ENCODE results near the gene TULP4. TPM values are rescaled to one million over a fixed set of nuclear protein-coding genes. Genes with fewer than 3 reads are reported as not detected.

TULP4 gene
- total RNA-seq, 1 experiment from 2014 or later, result 105 TPM

DNA sequence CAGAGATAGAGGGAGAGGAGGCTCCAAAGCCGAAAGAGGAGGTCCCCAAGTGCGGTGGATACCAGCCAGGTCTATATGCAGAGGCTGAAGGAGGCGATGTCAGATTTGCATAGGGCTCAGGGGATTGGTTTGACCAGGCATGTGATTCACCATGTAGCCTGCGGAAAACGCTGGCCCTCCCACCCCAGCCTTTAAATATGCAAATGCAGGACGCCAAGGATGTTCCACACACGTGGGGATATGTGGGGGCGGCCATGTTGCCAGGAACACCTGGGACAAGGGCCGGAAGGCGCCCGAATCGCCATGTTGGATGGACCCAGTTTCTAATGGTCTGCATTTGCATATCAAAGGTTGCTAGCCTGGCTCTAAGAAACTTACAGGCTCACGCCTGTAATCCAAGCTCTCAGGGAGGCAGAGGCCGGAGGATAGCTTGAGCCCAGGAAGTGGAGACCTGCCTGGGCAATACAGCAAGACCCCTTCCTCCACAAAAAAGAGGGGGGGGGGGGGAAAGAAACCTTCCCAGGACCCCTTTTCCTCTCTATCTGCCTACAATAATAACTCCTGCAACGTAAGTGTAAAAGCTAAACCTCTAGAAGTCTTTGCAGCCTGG is 110.5 kb downstream of the TULP4 start:
- intact Hi-C loops (cut with micrococcal nuclease; ENCODE audit: unreplicated experiment), result no loop called here
- Mint-ChIP-seq H3K27ac (ENCODE audit: unreplicated experiment) (no peak overlapping the region), H3K36me3 (ENCODE audit: insufficient read depth, unreplicated experiment) (peaks cover 6% of the 10 kb centered on the region), H3K4me3 (ENCODE audit: low read depth, unreplicated experiment) (no peak overlapping the region), H3K9me3 (ENCODE audit: low read depth, unreplicated experiment) (peaks cover 2% of the 10 kb centered on the region), H3K27me3 (ENCODE audit: unreplicated experiment) (no peaks in the 10 kb centered on the region), H3K4me1 (ENCODE audit: low read depth, unreplicated experiment) (peaks cover 7% of the 10 kb centered on the region)
- no peak for DNase-seq
- BruUV-seq (replicated peaks), result no TSS peak
- TF ChIP-seq, protein P1, sequence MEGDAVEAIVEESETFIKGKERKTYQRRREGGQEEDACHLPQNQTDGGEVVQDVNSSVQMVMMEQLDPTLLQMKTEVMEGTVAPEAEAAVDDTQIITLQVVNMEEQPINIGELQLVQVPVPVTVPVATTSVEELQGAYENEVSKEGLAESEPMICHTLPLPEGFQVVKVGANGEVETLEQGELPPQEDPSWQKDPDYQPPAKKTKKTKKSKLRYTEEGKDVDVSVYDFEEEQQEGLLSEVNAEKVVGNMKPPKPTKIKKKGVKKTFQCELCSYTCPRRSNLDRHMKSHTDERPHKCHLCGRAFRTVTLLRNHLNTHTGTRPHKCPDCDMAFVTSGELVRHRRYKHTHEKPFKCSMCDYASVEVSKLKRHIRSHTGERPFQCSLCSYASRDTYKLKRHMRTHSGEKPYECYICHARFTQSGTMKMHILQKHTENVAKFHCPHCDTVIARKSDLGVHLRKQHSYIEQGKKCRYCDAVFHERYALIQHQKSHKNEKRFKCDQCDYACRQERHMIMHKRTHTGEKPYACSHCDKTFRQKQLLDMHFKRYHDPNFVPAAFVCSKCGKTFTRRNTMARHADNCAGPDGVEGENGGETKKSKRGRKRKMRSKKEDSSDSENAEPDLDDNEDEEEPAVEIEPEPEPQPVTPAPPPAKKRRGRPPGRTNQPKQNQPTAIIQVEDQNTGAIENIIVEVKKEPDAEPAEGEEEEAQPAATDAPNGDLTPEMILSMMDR (IDR thresholded peaks at IDR 0.05; ENCODE audit: unreplicated experiment), result no peak
- CTCF ChIA-PET, result no interaction called here

DNA sequence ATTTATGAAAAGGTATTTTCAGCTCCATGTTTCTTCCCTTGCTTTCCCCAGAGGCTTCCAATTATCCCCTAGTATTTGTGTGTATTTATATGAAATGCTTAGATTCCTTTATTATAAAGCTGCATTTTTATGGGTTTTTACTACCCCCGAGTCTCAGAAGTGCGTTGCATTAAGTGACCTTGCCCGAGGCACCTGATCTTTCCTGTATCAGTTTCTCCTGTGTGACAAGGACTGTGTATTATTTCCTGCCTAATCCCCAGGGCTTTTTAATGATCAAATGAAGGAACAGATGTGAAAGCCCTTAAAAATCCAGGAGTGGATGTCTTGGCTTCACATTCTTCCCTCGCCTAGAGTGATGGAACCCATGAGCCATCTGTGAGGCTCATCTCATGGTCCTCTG is 118.8 kb downstream of the TULP4 start:
- H3K27ac Mint-ChIP-seq (ENCODE audit: unreplicated experiment), result no peak overlapping the region

DNA sequence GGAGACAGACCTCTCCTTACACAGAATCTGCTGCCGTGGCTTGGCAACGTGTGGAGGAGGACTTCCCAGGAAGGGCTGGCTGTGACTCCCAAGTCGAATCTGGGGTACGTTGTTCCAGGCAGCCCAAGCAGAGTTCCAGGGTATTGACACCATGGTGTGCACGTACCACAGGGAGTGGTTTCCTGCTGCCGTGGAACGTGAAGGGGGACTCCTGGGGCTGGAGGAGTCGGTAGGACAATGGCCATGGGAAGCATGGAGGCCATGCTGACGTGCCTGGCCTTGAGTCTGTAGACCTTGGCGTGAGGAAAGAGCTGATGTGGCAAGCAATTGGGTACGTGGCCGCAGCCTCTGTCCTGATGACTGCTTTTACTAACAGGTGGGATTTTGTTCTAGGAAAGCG is 119.3 kb downstream of the TULP4 start:
- no peaks in the 10 kb centered on the region for H3K27me3 Mint-ChIP-seq (ENCODE audit: unreplicated experiment)
- intact Hi-C loops (cut with micrococcal nuclease; ENCODE audit: unreplicated experiment), result no loop called here
- TF ChIP-seq, protein P1 (IDR thresholded peaks at IDR 0.05; ENCODE audit: unreplicated experiment), result no peak
- H3K36me3 Mint-ChIP-seq (ENCODE audit: insufficient read depth, unreplicated experiment), result peaks cover 5% of the 10 kb centered on the region
- BruUV-seq (replicated peaks), result no TSS peak
- H3K9me3 Mint-ChIP-seq (ENCODE audit: low read depth, unreplicated experiment), result no peaks in the 10 kb centered on the region
- CTCF ChIA-PET, result no interaction called here
- DNase-seq, result no peak
- H3K4me3 Mint-ChIP-seq (ENCODE audit: low read depth, unreplicated experiment), result no peak overlapping the region
- H3K27ac Mint-ChIP-seq (ENCODE audit: unreplicated experiment), result no peak overlapping the region
- H3K4me1 Mint-ChIP-seq (ENCODE audit: low read depth, unreplicated experiment), result no peaks in the 10 kb centered on the region

More for the DNA sequence above, 118.8 kb downstream of the TULP4 start:
- Mint-ChIP-seq H3K4me3 (ENCODE audit: low read depth, unreplicated experiment) (no peak overlapping the region), H3K4me1 (ENCODE audit: low read depth, unreplicated experiment) (no peaks in the 10 kb centered on the region), H3K36me3 (ENCODE audit: insufficient read depth, unreplicated experiment) (peaks cover 5% of the 10 kb centered on the region), H3K27me3 (ENCODE audit: unreplicated experiment) (no peaks in the 10 kb centered on the region), H3K9me3 (ENCODE audit: low read depth, unreplicated experiment) (no peaks in the 10 kb centered on the region)
- CTCF ChIA-PET, result no interaction called here
- intact Hi-C loops (cut with micrococcal nuclease; ENCODE audit: unreplicated experiment), result no loop called here
- BruUV-seq (replicated peaks), result no TSS peak
- DNase-seq, result no peak
- TF ChIP-seq, protein P1 (IDR thresholded peaks at IDR 0.05; ENCODE audit: unreplicated experiment), result no peak

DNA sequence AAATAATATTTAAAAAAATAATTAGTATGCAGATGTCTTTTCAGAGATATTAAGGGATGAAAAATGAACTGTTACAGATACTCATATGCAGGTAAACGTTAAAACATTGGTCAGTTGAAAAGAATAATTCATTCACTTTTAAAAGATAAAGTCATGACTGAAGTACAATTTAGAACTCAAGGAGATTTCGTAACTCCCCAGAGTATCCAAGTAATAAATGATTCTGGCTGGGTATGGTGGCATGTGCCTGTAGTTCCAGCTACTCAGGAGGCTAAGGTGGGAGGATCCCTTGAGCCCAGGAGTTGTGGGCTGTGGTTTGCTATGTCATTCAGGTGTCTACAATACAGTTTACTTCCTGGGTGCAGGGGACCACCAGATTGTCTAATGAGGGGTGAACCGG is 125.3 kb downstream of the TULP4 start:
- peaks cover 5% of the 10 kb centered on the region for H3K36me3 Mint-ChIP-seq (ENCODE audit: insufficient read depth, unreplicated experiment)
- H3K27me3 Mint-ChIP-seq (ENCODE audit: unreplicated experiment), result no peaks in the 10 kb centered on the region
- BruUV-seq (replicated peaks), result no TSS peak
- CTCF ChIA-PET, result no interaction called here
- intact Hi-C loops (cut with micrococcal nuclease; ENCODE audit: unreplicated experiment), result no loop called here
- TF ChIP-seq, protein P1 (IDR thresholded peaks at IDR 0.05; ENCODE audit: unreplicated experiment), result no peak
- no peaks in the 10 kb centered on the region for H3K4me1 Mint-ChIP-seq (ENCODE audit: low read depth, unreplicated experiment)
- H3K4me3 Mint-ChIP-seq (ENCODE audit: low read depth, unreplicated experiment), result no peak overlapping the region
- H3K27ac Mint-ChIP-seq (ENCODE audit: unreplicated experiment), result no peak overlapping the region
- DNase-seq, result no peak
- no peaks in the 10 kb centered on the region for H3K9me3 Mint-ChIP-seq (ENCODE audit: low read depth, unreplicated experiment)
